ENCODE measurements around the gene TMEM232.

DNA sequence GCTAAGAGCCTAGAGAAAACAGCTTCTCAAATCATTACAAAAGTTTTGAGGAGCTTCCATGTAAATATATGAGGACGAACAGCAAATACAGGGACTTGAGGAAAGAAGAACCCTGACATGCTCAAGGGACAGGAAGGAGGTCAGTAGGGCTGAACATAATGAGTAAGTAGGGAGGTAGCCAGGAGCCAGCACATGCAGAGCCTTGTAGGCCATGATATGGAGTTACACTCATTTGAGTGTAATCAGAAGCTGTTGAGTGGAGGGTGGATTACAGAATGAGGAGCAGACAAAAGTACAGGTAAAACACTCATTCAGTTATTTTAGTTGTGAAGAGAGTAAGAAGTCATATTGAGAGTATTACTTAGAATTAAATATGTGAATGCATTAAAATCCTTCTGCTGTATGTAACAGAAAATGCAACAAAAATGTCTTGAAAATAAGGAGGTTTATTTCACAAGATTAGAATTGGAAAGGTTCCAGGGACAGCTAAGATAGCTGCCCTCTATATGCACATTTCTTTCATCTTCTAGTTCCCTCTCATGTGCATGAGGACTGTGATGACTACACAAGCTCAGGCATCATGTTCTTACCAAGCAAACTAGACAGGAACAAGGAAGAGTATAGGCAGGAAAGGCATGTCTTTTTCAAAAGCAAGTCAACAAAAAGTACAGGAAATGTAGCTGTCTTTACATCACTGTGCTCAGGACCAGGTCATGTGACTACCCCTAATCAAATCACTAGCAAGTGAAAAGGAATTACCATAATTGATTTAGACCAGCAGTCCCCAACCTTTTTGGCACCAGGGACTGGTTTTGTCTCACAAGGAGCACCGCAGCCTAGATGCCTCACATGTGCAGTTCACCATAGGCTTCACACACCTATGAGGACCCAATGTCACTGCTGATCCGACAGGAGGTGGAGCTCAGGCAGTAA, 87.2 kb downstream of the TMEM232 start:
- TF ChIP-seq, protein P1, sequence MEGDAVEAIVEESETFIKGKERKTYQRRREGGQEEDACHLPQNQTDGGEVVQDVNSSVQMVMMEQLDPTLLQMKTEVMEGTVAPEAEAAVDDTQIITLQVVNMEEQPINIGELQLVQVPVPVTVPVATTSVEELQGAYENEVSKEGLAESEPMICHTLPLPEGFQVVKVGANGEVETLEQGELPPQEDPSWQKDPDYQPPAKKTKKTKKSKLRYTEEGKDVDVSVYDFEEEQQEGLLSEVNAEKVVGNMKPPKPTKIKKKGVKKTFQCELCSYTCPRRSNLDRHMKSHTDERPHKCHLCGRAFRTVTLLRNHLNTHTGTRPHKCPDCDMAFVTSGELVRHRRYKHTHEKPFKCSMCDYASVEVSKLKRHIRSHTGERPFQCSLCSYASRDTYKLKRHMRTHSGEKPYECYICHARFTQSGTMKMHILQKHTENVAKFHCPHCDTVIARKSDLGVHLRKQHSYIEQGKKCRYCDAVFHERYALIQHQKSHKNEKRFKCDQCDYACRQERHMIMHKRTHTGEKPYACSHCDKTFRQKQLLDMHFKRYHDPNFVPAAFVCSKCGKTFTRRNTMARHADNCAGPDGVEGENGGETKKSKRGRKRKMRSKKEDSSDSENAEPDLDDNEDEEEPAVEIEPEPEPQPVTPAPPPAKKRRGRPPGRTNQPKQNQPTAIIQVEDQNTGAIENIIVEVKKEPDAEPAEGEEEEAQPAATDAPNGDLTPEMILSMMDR (IDR thresholded peaks at IDR 0.05): no peak
- no peak for TF ChIP-seq POLR2AphosphoS5 (IDR thresholded peaks at IDR 0.05)

Data from stomach (tissue), 4 donors.